Osteoblast (primary cell): ENCODE measurements around the gene NACA2. TPM values are rescaled to one million over a fixed set of nuclear protein-coding genes. Genes with fewer than 3 reads are reported as not detected.

ENCODE experiments used
- DNase-seq: peaks from one replicate; pipeline ENCODE4 v3.0.0; 2011; ENCODE audit warnings: low spot score, mixed read lengths; ENCODE audit not compliant: insufficient read length; ENCODE audit errors: missing footprints
- H2AFZ ChIP-seq: 2 replicates; pipeline ENCODE4 v1.6.0; 2011; ENCODE audit warnings: mild to moderate bottlenecking, low read length
- H3K27ac ChIP-seq: 2 replicates; pipeline ENCODE4 v1.5.1; 2011; ENCODE audit warnings: mild to moderate bottlenecking, low read depth, low read length, moderate library complexity
- H3K27me3 ChIP-seq: 2 replicates; pipeline ENCODE4 v1.6.0; 2012; ENCODE audit warnings: mild to moderate bottlenecking, control low read depth, inconsistent platforms, low read length, moderate library complexity; ENCODE audit not compliant: insufficient read depth
- H3K36me3 ChIP-seq: 2 replicates; pipeline ENCODE4 v1.5.1; 2011; ENCODE audit warnings: mild to moderate bottlenecking, low read length, control low read depth, moderate library complexity; ENCODE audit not compliant: insufficient read depth
- H3K4me1 ChIP-seq: 2 replicates; pipeline ENCODE4 v1.5.1; 2011; ENCODE audit warnings: mild to moderate bottlenecking, low read length, control low read depth, moderate library complexity; ENCODE audit not compliant: insufficient read depth
- H3K4me2 ChIP-seq: 2 replicates; pipeline ENCODE4 v1.6.0; 2011; ENCODE audit warnings: mild to moderate bottlenecking, low read length; ENCODE audit not compliant: insufficient read depth
- H3K4me3 ChIP-seq: fragments of 200-600 bp; sonication (generic); 3 replicates; pipeline ENCODE4 v1.5.1; 2012; ENCODE audit warnings: mild to moderate bottlenecking, low read length, inconsistent platforms; ENCODE audit not compliant: insufficient read depth
- H3K79me2 ChIP-seq: 2 replicates; pipeline ENCODE4 v1.6.0; 2012; ENCODE audit warnings: mild to moderate bottlenecking, low read length, control low read depth, inconsistent platforms; ENCODE audit not compliant: insufficient read depth
- H3K9me3 ChIP-seq: 2 replicates; pipeline ENCODE4 v1.5.1; 2011; ENCODE audit warnings: low read depth, low read length, control low read depth
- H4K20me1 ChIP-seq: 2 replicates; pipeline ENCODE4 v1.6.0; 2012; ENCODE audit warnings: mild to moderate bottlenecking, low read length, control low read depth; ENCODE audit not compliant: insufficient read depth
- CTCF ChIP-seq: IDR thresholded peaks from 2 replicates; pipeline ENCODE4 v1.5.1; 2011; ENCODE audit warnings: mild to moderate bottlenecking, low read depth, low read length, moderate library complexity; ENCODE audit errors: extremely low read depth
- total RNA-seq: library from RNA; depleted of rRNA; stranded (reverse); fragments of >200 nt; gene quantifications from 2 replicates; pipeline ENCODE4 v1.2.3, GENCODE V29; 2012

Gene NACA2
- total RNA-seq, 1 donor: under 0.01 TPM

GRCh38 chr17:61627658-61628057, 36.6 kb upstream of the NACA2 start:
- no peak for DNase-seq
- H3K4me2 ChIP-seq: no peak overlapping the region
- H2AFZ ChIP-seq: no peak overlapping the region
- H3K27me3 ChIP-seq: peaks cover 5% of the 10 kb centered on the region
- H3K36me3 ChIP-seq: no peaks in the 10 kb centered on the region
- no peaks in the 10 kb centered on the region for H4K20me1 ChIP-seq
- H3K79me2 ChIP-seq: no peaks in the 10 kb centered on the region
- H3K27ac ChIP-seq: no peak overlapping the region
- H3K4me3 ChIP-seq: no peak overlapping the region
- no peak for TF ChIP-seq CTCF
- H3K9me3 ChIP-seq: no peaks in the 10 kb centered on the region
- no peaks in the 10 kb centered on the region for H3K4me1 ChIP-seq

GRCh38 chr17:61627125-61627524, 36.1 kb upstream of the NACA2 start:
- Histone ChIP-seq H3K79me2 (no peaks in the 10 kb centered on the region), H3K27me3 (peaks cover 5% of the 10 kb centered on the region), H2AFZ (no peak overlapping the region), H3K36me3 (no peaks in the 10 kb centered on the region), H3K4me3 (no peak overlapping the region), H3K4me2 (no peak overlapping the region), H4K20me1 (no peaks in the 10 kb centered on the region), H3K9me3 (no peaks in the 10 kb centered on the region), H3K27ac (no peak overlapping the region), H3K4me1 (no peaks in the 10 kb centered on the region)
- DNase-seq: no peak
- TF ChIP-seq CTCF: no peak

- Histone ChIP-seq H3K27ac (no peak overlapping the region), H3K4me1 (no peaks in the 10 kb centered on the region), H3K27me3 (peaks cover 5% of the 10 kb centered on the region), H3K79me2 (no peaks in the 10 kb centered on the region), H4K20me1 (no peaks in the 10 kb centered on the region), H2AFZ (no peak overlapping the region), H3K36me3 (no peaks in the 10 kb centered on the region), H3K4me3 (no peak overlapping the region), H3K4me2 (no peak overlapping the region), H3K9me3 (no peaks in the 10 kb centered on the region)
- TF ChIP-seq CTCF: no peak
- no peak for DNase-seq
These were observed 34.5 kb upstream of the NACA2 start for GRCh38 chr17:61625564-61625963.

- Histone ChIP-seq H3K36me3 (no peaks in the 10 kb centered on the region), H3K27me3 (peaks cover 5% of the 10 kb centered on the region), H3K4me3 (no peak overlapping the region), H3K9me3 (no peaks in the 10 kb centered on the region), H2AFZ (no peak overlapping the region), H4K20me1 (no peaks in the 10 kb centered on the region), H3K27ac (no peak overlapping the region), H3K79me2 (no peaks in the 10 kb centered on the region), H3K4me1 (no peaks in the 10 kb centered on the region), H3K4me2 (no peak overlapping the region)
- DNase-seq: no peak
- no peak for TF ChIP-seq CTCF
These were observed 33.9 kb upstream of the NACA2 start for GRCh38 chr17:61624951-61625350.
